ENCODE measurements around the gene DNAI4. TPM values are rescaled to one million over a fixed set of nuclear protein-coding genes. Genes with fewer than 3 reads are reported as not detected.

Gene DNAI4
- total and polyA plus RNA-seq, 12 donors = 1.6 to 9.0 (median 4.3) TPM

DNA sequence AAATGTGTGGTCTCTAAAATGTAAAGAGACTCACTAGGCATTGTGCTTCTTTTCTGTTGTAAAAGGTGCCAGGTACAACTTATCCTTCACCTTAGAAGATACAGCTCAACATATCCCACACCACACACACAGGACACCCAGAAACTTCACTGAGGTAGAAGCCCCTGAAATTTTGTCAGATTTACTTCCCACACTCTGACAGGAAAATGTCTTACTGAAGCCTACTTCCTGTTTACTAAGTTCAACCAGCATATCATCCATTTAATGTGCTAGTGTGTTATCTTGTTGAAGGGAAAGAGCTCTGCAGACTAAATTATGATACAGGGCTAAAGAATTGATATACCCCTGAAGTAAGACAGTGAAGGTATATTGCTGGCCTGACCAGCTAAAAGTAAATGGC lies 83.7 kb downstream of the DNAI4 start:
- Histone ChIP-seq H3K36me3 (replicated peaks in 1 of 2) (no peaks in the 10 kb centered on the region), H3K4me3 (no peak overlapping the region), H3K4me1 (replicated peaks in 1 of 2) (no peaks in the 10 kb centered on the region), H3K27me3 (no peaks in the 10 kb centered on the region), H3K9me3 (replicated peaks in 1 of 3) (no peaks in the 10 kb centered on the region), H3K27ac (no peak overlapping the region)
- TF ChIP-seq, protein P1, sequence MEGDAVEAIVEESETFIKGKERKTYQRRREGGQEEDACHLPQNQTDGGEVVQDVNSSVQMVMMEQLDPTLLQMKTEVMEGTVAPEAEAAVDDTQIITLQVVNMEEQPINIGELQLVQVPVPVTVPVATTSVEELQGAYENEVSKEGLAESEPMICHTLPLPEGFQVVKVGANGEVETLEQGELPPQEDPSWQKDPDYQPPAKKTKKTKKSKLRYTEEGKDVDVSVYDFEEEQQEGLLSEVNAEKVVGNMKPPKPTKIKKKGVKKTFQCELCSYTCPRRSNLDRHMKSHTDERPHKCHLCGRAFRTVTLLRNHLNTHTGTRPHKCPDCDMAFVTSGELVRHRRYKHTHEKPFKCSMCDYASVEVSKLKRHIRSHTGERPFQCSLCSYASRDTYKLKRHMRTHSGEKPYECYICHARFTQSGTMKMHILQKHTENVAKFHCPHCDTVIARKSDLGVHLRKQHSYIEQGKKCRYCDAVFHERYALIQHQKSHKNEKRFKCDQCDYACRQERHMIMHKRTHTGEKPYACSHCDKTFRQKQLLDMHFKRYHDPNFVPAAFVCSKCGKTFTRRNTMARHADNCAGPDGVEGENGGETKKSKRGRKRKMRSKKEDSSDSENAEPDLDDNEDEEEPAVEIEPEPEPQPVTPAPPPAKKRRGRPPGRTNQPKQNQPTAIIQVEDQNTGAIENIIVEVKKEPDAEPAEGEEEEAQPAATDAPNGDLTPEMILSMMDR (IDR thresholded peaks at IDR 0.05) = no peak
- no peak for TF ChIP-seq POLR2A (IDR thresholded peaks at IDR 0.05)
- no peak for DNase-seq
- intact Hi-C loops (cut with DNase I) = no loop called here

DNA sequence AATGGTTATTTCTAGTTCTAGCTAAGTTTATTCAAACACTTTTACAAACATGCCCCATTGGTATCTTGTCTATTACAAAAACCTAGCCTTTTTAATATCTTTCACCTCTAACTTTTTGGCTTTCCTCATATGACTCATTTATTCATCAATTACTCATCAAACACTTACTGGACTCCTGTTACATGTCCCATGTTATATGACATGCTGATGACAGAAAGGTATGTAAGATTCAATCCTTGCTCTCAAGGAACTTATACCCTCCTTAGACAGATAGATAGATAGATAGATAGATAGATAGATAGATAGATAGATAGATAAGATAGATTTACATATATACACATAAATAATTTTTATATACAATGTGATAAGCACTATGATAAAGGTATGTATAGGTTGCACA lies 89.7 kb downstream of the DNAI4 start:
- intact Hi-C loops (cut with DNase I) = no loop called here

DNA sequence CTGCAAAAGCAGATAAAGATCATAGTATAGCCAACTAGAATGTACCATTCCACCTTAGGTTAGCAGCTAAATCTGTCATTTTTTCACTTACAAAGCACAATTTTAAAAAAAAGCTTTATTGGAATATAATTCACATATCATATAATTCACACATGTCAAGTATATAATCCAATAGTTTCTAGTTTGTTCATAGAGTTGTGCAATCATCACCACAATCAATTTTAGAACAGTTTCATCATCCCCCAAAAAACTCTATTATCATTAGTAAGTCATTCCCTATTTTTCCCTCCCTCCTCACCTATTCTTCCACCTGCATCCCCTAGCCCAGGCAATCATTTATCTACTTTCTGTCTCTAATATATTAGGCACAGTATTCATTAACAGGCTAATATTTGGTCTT lies 91.5 kb downstream of the DNAI4 start:
- no peak for DNase-seq
- TF ChIP-seq, protein P1 (IDR thresholded peaks at IDR 0.05) = no peak
- no peak for TF ChIP-seq POLR2A (IDR thresholded peaks at IDR 0.05)
- Histone ChIP-seq H3K27me3 (no peaks in the 10 kb centered on the region), H3K27ac (no peak overlapping the region), H3K4me1 (replicated peaks in 1 of 2) (no peaks in the 10 kb centered on the region), H3K4me3 (no peak overlapping the region), H3K9me3 (replicated peaks in 1 of 3) (no peaks in the 10 kb centered on the region), H3K36me3 (replicated peaks in 1 of 2) (no peaks in the 10 kb centered on the region)
- intact Hi-C loops (cut with DNase I) = no loop called here

More for the DNA sequence above, 89.7 kb downstream of the DNAI4 start:
- Histone ChIP-seq H3K4me1 (replicated peaks in 1 of 2) (no peaks in the 10 kb centered on the region), H3K27me3 (no peaks in the 10 kb centered on the region), H3K9me3 (replicated peaks in 1 of 3) (no peaks in the 10 kb centered on the region), H3K27ac (no peak overlapping the region), H3K4me3 (no peak overlapping the region), H3K36me3 (replicated peaks in 1 of 2) (no peaks in the 10 kb centered on the region)
- TF ChIP-seq, protein P1 (IDR thresholded peaks at IDR 0.05) = no peak
- TF ChIP-seq POLR2A (IDR thresholded peaks at IDR 0.05) = no peak
- no peak for DNase-seq

DNA sequence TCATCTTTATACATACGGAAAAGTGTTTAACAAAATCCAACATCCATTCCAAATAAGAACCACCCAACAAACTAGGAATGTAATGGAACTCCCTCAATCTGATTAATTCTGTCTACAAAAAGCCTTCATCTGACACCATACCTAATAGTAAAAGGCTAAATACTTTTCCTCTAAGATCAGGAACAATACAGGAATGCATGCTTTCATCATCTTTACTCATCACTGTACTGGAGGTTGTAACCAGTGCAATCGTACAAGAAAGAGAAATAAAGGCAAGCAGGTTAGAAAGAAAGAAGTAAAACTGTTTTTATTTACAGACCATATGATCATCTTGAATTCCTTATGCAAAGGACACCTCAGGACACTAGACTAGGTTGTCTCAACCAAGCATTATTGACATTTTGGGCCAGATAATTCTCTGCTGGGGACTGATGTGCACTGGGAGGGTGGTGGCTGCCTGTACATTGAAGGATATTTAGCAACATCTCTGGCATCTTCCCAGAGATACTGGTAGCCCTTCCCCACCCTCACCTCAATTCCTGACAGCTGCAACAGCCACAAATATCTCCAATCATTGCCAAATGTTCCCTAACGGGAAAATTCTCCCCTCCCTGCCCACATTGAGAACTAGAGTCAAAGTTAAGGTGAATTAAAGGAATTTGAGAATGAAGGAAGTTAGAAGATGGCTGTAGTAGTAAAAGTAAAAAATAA lies 93.0 kb downstream of the DNAI4 start:
- intact Hi-C loops (cut with DNase I) = no loop called here
- WGBS, 4 donors = 71 to 83% (median 76%) methylated on average over 3 of the region's 3 CpGs
- no peaks in the 10 kb centered on the region for H3K27me3 ChIP-seq
- TF ChIP-seq, protein P1 (IDR thresholded peaks at IDR 0.05) = no peak
- no peak for TF ChIP-seq POLR2A (IDR thresholded peaks at IDR 0.05)
- no peak overlapping the region for H3K4me3 ChIP-seq
- no peaks in the 10 kb centered on the region for H3K36me3 ChIP-seq (replicated peaks in 1 of 2)
- H3K27ac ChIP-seq = no peak overlapping the region
- no peaks in the 10 kb centered on the region for H3K9me3 ChIP-seq (replicated peaks in 1 of 3)
- no peak for DNase-seq
- no peaks in the 10 kb centered on the region for H3K4me1 ChIP-seq (replicated peaks in 1 of 2)
